Stromal cell of bone marrow (primary cell): ENCODE results near the gene UROD.

Experiments
- DNase-seq: peaks from one replicate; pipeline ENCODE4 v3.0.0-alpha.2; 2012; ENCODE audit warnings: low read depth

The UROD gene

DNA sequence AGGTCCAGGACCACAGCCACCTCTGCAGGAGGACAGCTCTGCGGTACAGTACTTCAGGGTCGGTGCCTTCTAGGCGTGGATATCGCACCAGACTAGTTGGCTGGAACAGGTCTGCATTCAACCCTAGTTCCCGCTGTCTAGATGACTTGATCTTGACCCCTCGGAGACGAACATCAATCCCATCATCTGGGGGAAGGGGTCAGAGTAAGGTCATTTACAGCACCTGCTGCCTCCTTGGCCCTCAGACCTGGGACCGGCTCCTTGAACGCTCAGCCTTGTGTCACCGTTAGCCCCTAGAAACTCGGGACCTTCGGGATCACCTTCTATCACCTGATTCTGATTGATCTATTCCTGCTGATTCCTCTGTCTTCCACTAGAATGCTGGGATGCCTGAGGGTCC is 3.5 kb upstream of the UROD start:
- DNase-seq, result no peak

DNA sequence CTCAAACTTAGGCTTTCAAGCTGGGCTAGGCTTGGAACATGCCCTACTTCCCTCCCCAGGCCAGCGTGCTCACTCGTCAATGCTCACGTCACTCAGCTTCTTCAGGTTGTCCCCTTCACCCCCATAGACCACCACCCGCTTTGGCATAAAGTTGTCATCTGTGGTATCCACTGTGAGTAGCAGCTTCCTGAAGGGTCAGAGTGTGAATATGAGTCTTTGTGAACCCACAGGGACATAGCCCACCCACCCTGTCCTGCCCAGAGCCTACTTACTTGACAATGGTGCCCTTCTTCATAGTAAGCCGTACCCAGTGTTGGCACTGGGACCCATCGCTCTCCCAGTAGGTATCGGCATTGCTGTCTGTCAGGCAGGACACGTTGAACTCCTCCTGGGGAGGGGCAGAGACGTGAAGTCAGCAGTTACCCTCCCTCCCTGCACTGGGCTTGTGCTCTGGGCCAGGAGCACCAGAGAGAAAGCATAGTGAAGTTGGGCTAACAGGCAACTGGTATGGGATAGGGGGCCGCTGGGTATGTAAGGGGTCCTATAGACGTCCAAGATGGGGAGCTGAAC is 2.7 kb upstream of the UROD start:
- no peak for DNase-seq

DNA sequence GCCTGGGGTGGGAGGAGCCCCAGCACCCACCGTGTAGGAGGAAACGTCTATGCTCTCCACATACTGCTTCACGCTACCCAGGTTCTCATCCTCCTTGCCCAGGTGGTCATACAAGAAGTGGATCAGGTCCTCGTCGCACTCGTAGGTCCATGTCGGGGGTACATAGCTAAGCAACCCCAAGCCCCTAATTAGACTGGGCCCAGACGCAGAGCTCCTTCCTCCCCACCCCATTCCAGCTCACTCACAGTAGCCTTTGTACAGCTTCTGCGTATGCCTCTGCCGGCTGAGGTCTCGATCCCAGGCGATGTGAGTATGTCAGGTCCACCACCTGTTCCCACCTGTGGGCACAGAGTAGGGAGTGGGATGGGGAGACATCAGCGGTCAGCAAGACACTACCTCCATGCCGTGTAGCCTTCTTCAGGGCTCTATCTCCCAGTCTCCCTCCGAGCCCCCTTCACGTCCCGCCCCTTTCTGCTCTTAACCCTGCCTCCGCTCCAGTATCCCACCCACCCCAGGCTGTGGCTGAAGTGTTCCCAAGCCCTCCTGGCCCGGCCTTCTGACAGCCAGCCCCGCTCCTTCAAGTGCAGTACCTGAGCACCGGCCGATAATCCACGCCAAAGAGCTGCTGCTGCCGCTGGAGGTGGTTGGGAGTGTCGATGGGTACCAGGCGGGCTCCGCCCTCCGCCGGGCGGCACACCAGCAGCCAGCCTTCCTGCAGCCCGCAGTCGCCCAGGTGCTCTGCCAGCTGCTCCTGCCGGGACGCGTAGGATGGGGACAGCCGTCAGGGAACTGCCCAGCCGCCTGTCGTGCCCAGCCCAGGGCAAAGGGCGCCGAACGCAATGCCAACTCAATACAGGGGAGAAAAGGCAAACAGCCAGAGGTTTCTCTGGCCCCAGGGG is 1.8 kb upstream of the UROD start:
- DNase-seq, result no peak

DNA sequence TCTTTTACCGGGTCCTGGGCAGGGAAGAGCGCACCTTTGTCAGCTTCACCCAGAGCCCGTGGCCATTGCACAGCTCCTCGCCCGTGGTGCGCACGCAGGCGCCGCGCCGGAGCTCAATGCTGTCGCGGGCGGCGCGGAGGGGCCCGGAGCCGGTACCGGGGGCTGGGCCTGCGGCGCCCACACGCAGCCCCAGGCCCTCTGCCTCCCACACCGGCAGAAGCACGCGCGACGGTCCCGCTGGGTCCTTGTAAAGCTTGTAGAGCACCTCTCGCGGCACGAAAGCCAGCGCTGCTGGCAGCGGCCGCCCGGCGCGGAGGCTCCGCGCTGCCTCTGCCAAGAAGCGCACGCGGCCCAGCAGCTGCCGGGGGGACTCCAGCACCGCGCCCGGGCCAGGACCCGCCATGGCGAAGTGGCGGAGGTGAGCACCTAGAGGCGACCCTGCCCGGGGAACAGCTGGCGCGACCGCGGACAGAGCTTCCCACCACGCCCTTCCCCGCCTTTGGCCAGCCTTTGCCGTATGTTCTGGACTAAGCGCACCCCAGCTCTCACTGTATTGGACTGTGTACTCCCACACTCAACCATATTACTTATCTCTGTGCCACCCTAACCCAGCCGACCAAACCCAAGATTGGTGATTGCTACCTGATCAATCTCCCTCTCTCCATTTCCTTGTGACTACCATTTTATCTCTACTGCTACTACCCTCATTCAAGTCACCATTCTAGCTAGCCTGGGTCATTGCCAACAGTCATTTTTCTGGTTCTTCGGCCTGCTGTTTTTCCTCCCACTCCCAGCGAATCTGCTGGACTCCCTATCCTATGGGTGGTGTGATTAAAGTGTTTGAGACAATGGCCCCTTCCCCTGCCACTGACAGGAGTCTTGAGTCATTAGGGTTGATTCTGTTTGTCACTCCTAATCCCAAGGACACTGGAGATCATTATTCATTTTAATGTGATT is 921 bp upstream of the UROD start, which contains the start of gene HECTD3:
HECTD3 (minus strand) TSS at position 470 of the 957 bp plus-strand sequence; CDS start at position 403, 67 bp downstream.
- peak; percentile 61 for DNase-seq

DNA sequence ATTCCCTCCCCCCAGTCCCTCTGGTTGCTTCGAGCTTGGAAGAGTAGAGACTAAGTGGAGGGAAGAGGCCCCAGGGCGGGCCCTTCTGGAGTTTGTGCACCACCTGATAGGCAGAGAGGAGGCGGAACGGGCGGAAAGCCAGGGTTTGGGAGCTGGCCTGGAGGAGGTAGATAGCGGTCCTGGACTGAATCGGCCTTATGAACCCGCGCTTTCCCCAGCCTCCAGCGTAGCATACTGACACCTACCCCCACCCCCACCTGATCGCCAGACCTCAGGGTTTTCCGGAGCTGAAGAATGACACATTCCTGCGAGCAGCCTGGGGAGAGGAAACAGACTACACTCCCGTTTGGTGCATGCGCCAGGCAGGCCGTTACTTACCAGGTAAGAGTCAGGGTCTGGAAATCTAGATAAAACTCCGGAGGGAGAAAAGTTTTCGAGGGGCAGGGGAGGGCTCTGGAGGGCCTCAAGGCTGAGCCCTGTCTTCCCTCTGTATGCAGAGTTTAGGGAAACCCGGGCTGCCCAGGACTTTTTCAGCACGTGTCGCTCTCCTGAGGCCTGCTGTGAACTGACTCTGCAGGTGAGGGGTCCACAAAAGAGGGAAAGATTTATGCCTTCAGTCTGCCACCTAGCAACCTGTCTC is 705 bp downstream of the UROD start:
- DNase-seq, result peak; percentile 30

DNA sequence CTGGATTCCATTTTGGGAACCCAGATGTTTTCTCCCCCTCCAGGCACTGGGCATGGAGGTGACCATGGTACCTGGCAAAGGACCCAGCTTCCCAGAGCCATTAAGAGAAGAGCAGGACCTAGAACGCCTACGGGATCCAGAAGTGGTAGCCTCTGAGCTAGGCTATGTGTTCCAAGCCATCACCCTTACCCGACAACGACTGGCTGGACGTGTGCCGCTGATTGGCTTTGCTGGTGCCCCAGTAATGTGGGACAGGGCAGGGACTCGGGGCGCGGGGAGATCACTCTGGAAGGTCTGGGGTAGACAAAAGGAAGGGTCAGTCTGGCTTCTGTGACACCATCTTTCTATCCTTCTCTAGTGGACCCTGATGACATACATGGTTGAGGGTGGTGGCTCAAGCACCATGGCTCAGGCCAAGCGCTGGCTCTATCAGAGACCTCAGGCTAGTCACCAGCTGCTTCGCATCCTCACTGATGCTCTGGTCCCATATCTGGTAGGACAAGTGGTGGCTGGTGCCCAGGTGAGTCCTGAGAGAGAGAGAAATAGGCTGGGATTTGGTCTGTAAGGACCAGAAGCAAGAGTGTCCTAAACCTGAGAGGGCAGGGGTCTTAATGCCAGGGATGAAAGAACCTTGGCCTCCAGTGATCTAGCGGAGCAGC is 1.6 kb downstream of the UROD start:
- no peak for DNase-seq

DNA sequence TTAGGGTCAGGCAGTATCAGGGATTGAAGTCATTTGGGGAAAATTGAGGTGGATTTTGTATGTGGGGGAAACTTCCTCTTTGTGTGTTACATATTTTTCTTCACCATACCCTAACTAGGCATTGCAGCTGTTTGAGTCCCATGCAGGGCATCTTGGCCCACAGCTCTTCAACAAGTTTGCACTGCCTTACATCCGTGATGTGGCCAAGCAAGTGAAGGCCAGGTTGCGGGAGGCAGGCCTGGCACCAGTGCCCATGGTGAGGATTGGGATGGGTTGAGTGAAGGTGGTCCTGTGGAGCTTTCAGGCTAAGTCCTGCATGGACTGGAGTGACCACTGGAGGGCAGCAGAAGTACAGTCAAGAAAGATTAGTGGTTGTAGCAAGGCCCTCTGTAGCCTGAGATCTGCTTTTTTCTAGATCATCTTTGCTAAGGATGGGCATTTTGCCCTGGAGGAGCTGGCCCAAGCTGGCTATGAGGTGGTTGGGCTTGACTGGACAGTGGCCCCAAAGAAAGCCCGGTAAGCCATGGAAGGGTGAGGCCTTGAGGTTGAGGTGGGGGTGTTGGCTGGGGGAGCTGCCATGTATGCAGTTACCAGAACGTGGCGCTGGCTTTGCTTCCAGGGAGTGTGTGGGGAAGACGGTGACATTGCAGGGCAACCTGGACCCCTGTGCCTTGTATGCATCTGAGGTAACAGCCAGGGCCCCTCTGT is 2.4 kb downstream of the UROD start:
- DNase-seq, result peak; percentile 72

DNA sequence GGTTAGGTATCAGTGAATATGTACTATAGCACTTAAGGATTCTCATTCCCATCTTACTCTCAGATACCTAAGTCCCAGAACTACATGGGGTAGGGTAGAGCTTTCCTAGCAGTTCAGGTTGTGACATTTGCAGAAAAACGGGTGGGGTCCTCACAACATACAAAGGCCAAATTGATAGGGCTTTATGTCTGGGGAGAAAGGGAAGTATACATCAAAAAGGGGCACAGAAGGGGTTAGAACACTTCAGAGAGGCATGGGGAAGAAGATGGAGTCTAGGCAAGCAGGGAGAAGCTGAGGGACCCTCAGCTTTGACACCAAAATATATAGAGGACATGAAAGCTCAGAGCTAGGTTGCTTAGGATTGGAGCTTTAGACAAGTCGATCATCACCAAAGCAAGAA is 3.6 kb downstream of the UROD start:
- no peak for DNase-seq

DNA sequence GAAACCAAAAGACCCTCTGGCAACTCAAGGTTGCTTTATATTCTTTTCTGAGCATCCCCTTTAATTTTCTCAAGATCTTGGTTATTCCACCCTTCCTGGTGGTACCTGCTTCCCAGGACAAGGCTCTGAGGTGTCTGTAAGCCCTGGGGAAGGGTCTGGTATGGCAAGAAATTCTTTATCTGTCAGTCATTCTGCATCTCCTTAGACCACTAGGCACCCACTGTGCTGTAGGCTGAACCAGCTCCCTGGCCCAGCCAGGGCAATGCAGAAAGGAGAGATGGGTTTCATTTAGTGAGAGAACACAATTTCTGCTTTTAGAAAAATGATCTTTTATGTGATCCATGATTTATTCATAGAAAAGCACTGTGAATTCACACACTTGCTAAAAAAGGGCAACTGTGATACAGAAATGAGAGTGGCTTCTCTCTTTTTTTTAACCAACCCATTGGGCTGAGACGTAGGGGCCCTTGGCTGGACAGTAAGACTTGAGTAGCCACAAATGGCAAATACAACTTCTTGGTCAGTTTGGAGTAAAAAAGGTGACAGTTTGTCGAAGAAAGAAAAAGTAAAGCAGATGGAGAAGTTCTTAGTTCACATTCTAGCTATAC is 4.1 kb downstream of the UROD start:
- no peak for DNase-seq

DNA sequence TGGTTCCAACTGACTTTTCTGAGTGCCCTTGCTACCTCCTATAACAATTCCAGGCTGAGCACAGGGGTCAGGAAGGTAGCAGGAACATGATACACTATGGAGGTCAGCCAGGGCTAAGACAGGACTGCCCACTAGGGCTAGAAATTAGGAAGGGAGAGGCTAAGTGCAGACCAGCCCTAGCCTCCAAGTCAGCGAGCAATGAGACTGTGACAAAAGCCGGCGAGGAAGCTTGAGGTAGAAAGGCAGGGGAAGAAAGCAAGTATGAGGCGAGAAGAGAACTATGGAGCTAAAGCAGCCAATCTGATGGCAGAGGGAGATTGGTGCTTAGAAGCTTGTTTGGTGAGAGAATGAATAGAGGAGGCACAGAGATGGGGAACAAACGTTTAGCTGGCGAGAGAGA is 4.7 kb downstream of the UROD start:
- DNase-seq, result no peak

DNA sequence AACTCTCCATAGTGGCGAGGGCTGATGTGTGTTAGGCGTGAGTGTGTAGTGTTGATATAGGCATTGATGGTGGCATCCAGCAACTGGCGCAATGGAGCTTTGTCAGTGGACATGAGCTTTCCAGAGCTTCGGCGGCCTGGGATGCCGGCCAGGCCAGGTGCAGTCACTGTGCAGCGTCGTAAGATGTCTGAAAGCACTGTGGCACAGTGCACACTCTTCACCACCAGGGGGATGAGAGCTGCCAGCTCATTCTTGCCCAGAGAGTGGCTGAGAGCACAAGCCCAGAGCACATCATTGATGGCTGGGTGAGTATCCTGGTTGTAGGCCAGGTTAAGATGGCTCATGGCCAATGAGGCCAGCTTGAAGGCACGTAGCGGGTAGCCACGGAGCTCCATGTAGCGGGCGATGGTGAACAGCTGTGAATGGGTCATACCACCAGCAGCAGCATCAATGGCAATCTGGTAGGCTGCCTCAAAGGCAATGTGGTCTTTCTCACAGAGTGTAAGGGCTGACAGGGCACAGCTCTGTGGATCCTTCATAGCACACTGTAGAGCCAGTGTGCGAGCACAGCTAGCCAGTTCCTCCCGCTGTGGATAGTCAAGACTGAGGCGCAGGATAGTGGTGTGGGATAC is 6.7 kb downstream of the UROD start:
- peak; percentile 35 for DNase-seq

DNA sequence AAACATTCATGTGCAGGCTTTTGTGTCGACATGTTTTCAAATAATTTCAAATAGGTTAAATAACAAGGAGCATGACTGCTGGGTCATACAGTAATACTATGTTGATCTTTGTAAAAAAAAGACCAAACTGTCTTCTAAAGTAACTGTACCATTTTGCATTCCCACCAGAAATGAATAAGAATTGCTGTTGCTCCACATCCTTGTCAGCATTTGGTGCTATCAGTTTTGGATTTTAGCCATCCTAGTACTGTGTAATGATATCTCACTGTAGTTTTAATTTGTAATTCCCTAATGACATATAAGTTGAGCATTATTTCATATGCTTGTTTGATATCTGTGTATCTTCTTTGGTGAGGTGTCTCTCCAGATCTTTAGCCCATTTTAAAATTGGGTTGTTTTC is 11.6 kb downstream of the UROD start:
- DNase-seq, result no peak

DNA sequence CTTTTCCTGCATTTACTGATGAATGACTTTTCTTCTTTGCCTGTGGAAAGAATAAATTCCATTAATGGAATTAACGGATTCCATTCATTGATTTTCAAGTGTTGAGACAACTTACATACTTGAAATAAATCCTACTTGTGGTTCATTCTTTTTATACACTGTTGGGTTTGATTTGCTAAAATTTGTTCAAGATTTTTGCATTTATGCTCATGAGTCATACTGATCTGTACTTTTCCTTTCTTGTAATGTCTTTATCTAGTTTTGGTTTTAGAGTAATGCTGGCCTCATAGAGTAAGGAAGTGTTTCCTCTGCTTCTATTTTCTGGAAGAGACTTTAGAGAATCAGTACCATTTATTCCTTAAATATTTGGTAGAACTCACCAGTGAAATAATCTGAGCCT is 14.4 kb downstream of the UROD start:
- no peak for DNase-seq

DNA sequence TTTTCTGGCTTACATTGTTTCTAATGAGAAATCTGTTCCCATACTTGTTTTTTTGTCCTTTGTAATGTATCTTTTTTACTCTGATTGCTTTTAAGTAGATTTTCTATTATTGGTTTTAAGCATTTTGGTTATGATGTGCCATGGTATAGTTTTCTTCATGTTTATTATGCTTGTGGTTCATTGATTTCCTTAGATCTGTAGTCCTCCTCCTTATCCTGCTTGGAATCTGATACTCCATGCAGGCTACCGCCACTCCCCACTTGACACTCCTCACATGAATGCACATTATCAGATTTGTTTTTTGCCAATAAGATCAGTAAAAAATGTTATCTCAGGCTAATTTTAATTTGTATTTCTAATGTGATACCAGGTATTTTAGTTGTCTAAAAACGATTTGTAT is 20.8 kb downstream of the UROD start:
- no peak for DNase-seq

DNA sequence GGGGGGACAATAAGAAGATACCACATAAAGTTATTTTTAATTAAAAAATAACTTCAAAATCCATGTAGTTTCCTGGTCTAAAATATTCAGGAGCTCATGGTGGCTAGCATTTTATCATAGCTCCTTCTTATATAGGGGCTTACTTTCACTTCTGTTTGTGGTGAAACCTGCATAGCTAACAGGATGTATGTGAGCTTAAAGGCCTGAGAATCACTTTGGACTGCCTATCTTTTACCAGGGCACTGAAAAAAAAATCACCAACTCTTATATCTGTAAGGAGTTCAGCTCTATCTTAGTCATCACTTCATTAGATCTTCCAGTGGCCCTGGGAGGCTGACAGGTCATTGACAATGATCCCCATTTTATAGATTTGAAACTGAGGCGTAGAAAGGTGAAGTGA is 21.3 kb downstream of the UROD start:
- DNase-seq, result no peak

DNA sequence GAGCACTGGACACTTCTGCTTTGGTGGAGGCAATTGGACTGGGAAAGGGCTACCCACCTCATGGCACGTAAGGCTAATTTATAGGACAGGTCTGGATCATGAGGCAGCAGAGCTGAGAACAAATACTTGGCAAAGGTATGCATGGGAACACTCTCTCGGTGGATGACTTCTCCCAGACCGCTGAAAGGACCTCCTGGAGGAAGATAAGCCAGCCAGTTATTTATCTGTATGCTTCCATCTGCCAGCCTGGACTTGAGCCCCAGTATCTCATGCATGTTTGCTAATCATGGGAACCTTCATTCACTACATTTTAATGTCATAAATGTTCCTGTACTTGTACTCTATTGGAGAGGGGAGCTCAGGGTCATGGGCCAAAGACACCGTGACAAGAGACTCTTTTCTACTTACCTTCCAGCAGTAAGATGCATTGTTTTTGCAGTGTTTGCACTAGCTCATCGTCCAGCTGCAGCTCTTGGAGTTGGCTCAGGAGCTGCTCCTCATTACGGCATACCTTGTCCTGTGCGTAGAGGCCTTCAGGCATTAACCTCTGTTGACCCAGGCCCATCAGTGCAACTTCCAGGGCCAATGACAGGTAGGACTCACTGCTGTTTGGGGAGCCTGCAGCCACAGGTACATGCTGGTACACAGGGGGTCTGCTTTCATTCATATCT is 23.7 kb downstream of the UROD start:
- no peak for DNase-seq

DNA sequence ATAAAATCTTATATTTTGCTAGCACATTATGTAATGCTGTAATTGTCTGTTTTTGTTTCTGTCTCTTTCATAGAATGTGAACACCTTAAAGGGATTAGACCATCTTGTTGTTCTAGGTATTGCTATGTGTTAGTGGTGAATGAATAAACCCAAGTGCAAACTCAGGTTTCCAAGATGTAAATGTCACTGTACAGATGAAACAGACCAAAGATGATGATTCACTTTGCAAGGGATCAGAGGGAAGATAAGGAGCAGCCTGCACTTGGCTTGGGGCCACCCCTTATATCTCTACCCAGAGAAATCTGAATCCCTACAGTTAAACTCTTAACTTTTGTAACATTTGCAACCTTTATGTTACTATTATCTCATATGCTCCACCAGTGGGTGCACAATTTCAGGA is 25.4 kb downstream of the UROD start:
- no peak for DNase-seq

DNA sequence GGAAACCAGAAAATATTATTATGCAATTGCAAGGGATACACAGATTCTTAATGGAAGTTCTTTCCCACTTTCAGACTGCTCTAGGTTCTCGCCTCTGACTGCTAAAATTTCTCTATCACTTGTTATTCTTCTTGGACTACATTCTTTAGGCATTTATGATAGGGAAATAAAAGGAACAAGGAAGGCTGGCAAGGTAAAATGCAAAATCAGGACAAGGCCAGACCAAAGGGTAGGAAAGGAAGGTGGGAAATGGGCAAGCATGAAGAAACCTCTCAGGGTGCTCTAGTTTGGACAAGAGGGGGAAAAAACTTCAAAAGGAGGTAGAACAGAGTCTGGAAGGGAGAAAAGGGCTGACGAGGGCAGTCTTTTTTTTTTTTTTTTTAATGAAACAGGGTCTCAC is 26.2 kb downstream of the UROD start:
- no peak for DNase-seq

DNA sequence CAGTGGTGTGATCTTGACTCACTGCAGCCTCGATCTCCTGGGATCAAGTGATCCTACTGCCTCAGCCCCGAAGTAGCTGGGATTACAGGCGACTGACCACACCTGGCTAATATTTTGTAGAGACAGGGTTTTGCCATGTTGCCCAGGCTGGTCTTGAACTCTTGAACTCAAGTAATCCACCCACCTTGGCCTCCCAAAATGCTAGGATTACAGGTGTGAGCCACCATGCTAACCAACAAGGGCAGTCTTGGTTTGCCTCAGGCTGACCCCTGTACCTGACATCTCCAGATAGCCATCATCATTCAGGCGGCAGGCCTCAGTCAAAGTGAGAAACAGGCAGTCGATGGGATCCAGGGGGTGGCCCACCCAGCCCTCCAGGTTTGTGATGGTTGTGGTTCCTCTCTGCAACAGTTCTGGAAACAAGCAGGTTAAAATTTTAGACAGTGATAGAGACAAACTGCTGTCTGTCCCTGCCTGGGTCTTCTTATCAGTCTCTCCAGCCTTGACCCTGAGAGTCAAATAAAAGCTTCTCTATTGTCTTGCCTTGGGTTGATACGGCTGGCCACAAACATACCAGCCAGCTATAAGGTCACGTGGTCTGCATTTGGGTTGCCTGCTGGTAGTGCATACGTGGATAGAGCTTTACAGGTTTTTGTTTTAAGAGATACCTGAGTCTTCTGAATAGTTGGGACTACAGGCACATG is 26.8 kb downstream of the UROD start:
- DNase-seq, result no peak
